Measurements from ENCODE around the gene RNF144A.

- TF ChIP-seq TCF12 (IDR thresholded peaks at IDR 0.05; ENCODE audit: low read depth, low read length) (no peak), IKZF1 (conservative IDR thresholded peaks at IDR 0.05) (no peak), NFIC (IDR thresholded peaks at IDR 0.05; ENCODE audit: low read depth, low read length) (no peak), EZH2 (IDR thresholded peaks at IDR 0.05; ENCODE audit: borderline replicate concordance, control insufficient read depth, low read depth, low read length) (no peak), MYC (IDR thresholded peaks at IDR 0.05; ENCODE audit: insufficient read depth, insufficient read length, insufficient replicate concordance, low read length, severe bottlenecking) (no peak), ZNF217 (IDR thresholded peaks at IDR 0.05) (no peak), NR2C2 (IDR thresholded peaks at IDR 0.05; ENCODE audit: borderline replicate concordance, control insufficient read depth, insufficient read length, low read depth) (no peak), CREB1 (IDR thresholded peaks at IDR 0.05; ENCODE audit: low read depth) (no peak)
- TF ChIP-seq, protein P1, sequence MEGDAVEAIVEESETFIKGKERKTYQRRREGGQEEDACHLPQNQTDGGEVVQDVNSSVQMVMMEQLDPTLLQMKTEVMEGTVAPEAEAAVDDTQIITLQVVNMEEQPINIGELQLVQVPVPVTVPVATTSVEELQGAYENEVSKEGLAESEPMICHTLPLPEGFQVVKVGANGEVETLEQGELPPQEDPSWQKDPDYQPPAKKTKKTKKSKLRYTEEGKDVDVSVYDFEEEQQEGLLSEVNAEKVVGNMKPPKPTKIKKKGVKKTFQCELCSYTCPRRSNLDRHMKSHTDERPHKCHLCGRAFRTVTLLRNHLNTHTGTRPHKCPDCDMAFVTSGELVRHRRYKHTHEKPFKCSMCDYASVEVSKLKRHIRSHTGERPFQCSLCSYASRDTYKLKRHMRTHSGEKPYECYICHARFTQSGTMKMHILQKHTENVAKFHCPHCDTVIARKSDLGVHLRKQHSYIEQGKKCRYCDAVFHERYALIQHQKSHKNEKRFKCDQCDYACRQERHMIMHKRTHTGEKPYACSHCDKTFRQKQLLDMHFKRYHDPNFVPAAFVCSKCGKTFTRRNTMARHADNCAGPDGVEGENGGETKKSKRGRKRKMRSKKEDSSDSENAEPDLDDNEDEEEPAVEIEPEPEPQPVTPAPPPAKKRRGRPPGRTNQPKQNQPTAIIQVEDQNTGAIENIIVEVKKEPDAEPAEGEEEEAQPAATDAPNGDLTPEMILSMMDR (IDR thresholded peaks at IDR 0.05 in 2 of 3, conservative IDR thresholded peaks at IDR 0.05 in 1 of 3; ENCODE audit: control insufficient read depth in 2 of 3, extremely low read depth in 1 of 3, insufficient read depth in 1 of 3, low read depth in 3 of 3, low read length in 3 of 3): no peak
Observed at GRCh38 chr2:6993229-6993640, 76.0 kb downstream of the RNF144A start.
